HepG2 (cell line): Measurements from ENCODE around the gene PRR12. TPM values are rescaled to one million over a fixed set of nuclear protein-coding genes. Genes with fewer than 3 reads are reported as not detected.
A peak's percentile ranks its signal among the peaks of the same experiment; 100 is the strongest.

Source experiments
- ARNT ChIP-seq: fragments of 450-650 bp; IDR thresholded peaks from 2 replicates; pipeline ENCODE4 v1.6.1; 2017
- BHLHE40 ChIP-seq: IDR thresholded peaks from 2 replicates; pipeline ENCODE4 v1.6.1; 2011; ENCODE audit warnings: low read length, improper control_type of control experiment
- CREB1 ChIP-seq, 2 experiments: fragments of 450-650 bp in 1 of 2; IDR thresholded peaks; 2 replicates each; pipeline ENCODE4 v1.6.1; 2016 to 2017; ENCODE audit warnings: control low read depth in 1 of 2, mild to moderate bottlenecking in 1 of 2, missing compliant biosample characterization in 1 of 2, missing genetic modification characterization in 1 of 2
- EHMT2 ChIP-seq: fragments of 200-600 bp; sonication (generic); IDR thresholded peaks from 2 replicates; pipeline ENCODE4 v1.7.0; 2017; ENCODE audit warnings: antibody characterized with exemption, low read depth, low read length, borderline replicate concordance
- EP300 ChIP-seq, 3 experiments: sonication (generic) in 1 of 3; formaldehyde crosslinking in 1 of 3; IDR thresholded peaks; 2 replicates each; pipeline versions ENCODE4 v1.5.1 to v1.6.1; 2011 to 2020; ENCODE audit warnings: low read depth in 2 of 3, low read length in 2 of 3, borderline replicate concordance in 1 of 3, improper control_type of control experiment in 1 of 3, mild to moderate bottlenecking in 1 of 3, missing genetic modification reagents in 1 of 3, moderate library complexity in 1 of 3
- HNRNPK ChIP-seq: fragments of 200-400 bp; formaldehyde crosslinking; IDR thresholded peaks from 2 replicates; pipeline ENCODE4 v1.6.1; 2018; ENCODE audit warnings: low read length, low read depth, moderate library complexity, mild to moderate bottlenecking; ENCODE audit not compliant: poor library complexity, severe bottlenecking
- MIER3 ChIP-seq: IDR thresholded peaks from 2 replicates; pipeline ENCODE4 v1.6.1; 2016; ENCODE audit warnings: missing compliant biosample characterization, borderline replicate concordance
- MLLT10 ChIP-seq: sonication (generic); formaldehyde crosslinking; IDR thresholded peaks from 2 replicates; pipeline ENCODE4 v1.4.0; 2020; ENCODE audit warnings: missing genetic modification reagents
- NFATC3 ChIP-seq: sonication (generic); formaldehyde crosslinking; IDR thresholded peaks from 2 replicates; pipeline ENCODE4 v1.5.1; 2020; ENCODE audit warnings: mild to moderate bottlenecking, missing genetic modification reagents
- REL ChIP-seq: sonication (generic); formaldehyde crosslinking; conservative IDR thresholded peaks from 2 replicates; pipeline ENCODE4 v1.8.0; 2022; ENCODE audit warnings: mild to moderate bottlenecking, missing genetic modification reagents, moderate library complexity
- SMARCE1 ChIP-seq: fragments of 450-650 bp; IDR thresholded peaks from 2 replicates; pipeline ENCODE4 v1.6.1; 2017; ENCODE audit warnings: borderline replicate concordance
- TEAD3 ChIP-seq: optimal IDR thresholded peaks from 2 replicates; pipeline ENCODE3; 2016; ENCODE audit warnings: borderline replicate concordance
- U2AF2 ChIP-seq: fragments of 200-400 bp; formaldehyde crosslinking; IDR thresholded peaks from 2 replicates; pipeline ENCODE4 v1.6.1; 2017; ENCODE audit warnings: low read depth, mild to moderate bottlenecking, low read length
- YY1 ChIP-seq: IDR thresholded peaks from 2 replicates; pipeline ENCODE4 v1.6.1; 2011; ENCODE audit warnings: low read length, low read depth, moderate library complexity, mild to moderate bottlenecking; ENCODE audit not compliant: insufficient read depth, insufficient replicate concordance
- ZC3H4 ChIP-seq: sonication (generic); formaldehyde crosslinking; IDR thresholded peaks from 2 replicates; pipeline ENCODE4 v1.4.0; 2020; ENCODE audit warnings: missing genetic modification reagents, borderline replicate concordance
- ZNF12 ChIP-seq: sonication (generic); formaldehyde crosslinking; IDR thresholded peaks from 2 replicates; pipeline ENCODE4 v1.5.0; 2020; ENCODE audit warnings: missing genetic modification reagents
- ZNF329 ChIP-seq: sonication (generic); formaldehyde crosslinking; IDR thresholded peaks from 2 replicates; pipeline ENCODE4 v1.9.0; 2021; ENCODE audit warnings: low read depth, mild to moderate bottlenecking, missing genetic modification reagents
- ZNF354B ChIP-seq: sonication (generic); formaldehyde crosslinking; IDR thresholded peaks from 2 replicates; pipeline ENCODE4 v1.8.0; 2022; ENCODE audit warnings: mild to moderate bottlenecking, missing genetic modification reagents
- ZNF362 ChIP-seq: sonication (generic); formaldehyde crosslinking; IDR thresholded peaks from 2 replicates; pipeline ENCODE4 v1.4.0; 2020; ENCODE audit warnings: missing genetic modification reagents, mild to moderate bottlenecking, borderline replicate concordance
- ZNF430 ChIP-seq: sonication (generic); formaldehyde crosslinking; IDR thresholded peaks from 2 replicates; pipeline ENCODE4 v1.9.0; 2021; ENCODE audit warnings: mild to moderate bottlenecking, missing genetic modification reagents
- ZNF766 ChIP-seq: sonication (generic); formaldehyde crosslinking; IDR thresholded peaks from 2 replicates; pipeline ENCODE4 v1.5.0; 2020; ENCODE audit warnings: missing genetic modification reagents, borderline replicate concordance
- ZNF768 ChIP-seq: sonication (generic); formaldehyde crosslinking; IDR thresholded peaks from 2 replicates; pipeline ENCODE4 v1.4.0; 2020; ENCODE audit warnings: missing genetic modification reagents
- ZSCAN9 ChIP-seq: IDR thresholded peaks from 2 replicates; pipeline ENCODE4 v1.6.1; 2016; ENCODE audit warnings: borderline replicate concordance
- polyA plus RNA-seq, 8 experiments: library from polyadenylated mRNA; depleted of rRNA in 3 of 8; stranded (reverse) in 7 of 8; unstranded in 1 of 8; fragments of >200 nt; fragmentation: Illumina TruSeq in 4 of 8; extraction: Trizol in 4 of 8; gene quantifications; 2 replicates each; pipeline versions ENCODE4 v1.2.1 to v1.2.3, GENCODE V29; 2011 to 2016; ENCODE audit warnings: low read depth in 4 of 8, missing spikeins in 1 of 8, mixed read lengths in 1 of 8; ENCODE audit not compliant: insufficient read depth in 1 of 8
- total RNA-seq, 5 experiments: library from RNA; depleted of rRNA; stranded (reverse); fragments of >200 nt; fragmentation: Illumina TruSeq; extraction: Trizol; gene quantifications; 2 replicates each; pipeline ENCODE4 v1.2.3, GENCODE V29; 2016; ENCODE audit warnings: low read depth in 1 of 5
- TF ChIP-seq, protein P1 (sequence below): sonication (generic); formaldehyde crosslinking; IDR thresholded peaks from 2 replicates; pipeline ENCODE4 v1.8.0; 2022; ENCODE audit warnings: low read depth, missing genetic modification reagents
- TF ChIP-seq, protein P2 (sequence below): sonication (generic); formaldehyde crosslinking; IDR thresholded peaks from 2 replicates; pipeline ENCODE4 v1.5.0; 2020; ENCODE audit warnings: mild to moderate bottlenecking, missing genetic modification reagents

The PRR12 gene
- total and polyA plus RNA-seq, 2 of the 13 experiments (the other 11 are each of a cell fraction or from before 2014, with no cell fraction given): 0.62 to 1.5 TPM

GRCh38 chr19:49590971-49591730 lies at the start of gene PRR12 (continued):
- TF ChIP-seq U2AF2 (no peak), NFATC3 (no peak), MLLT10 (CRISPR knock-in tag) (no peak), EP300 (IDR thresholded peaks at IDR 0.05; ENCODE audit: low read depth in 2 of 2, low read length in 2 of 2) (no peak), EP300 (CRISPR knock-in tag; IDR thresholded peaks at IDR 0.05; ENCODE audit: borderline replicate concordance) (no peak), ZNF329 (CRISPR knock-in tag) (no peak), ZNF12 (CRISPR knock-in tag) (no peak), ZNF354B (CRISPR knock-in tag) (no peak), ZC3H4 (peak; percentile 5; the same call in 1 of the 2 replicates), ZNF768 (CRISPR knock-in tag) (no peak), REL (CRISPR knock-in tag) (no peak), CREB1 (IDR thresholded peaks at IDR 0.05) (no peak), CREB1 (CRISPR knock-in tag; IDR thresholded peaks at IDR 0.05) (no peak), BHLHE40 (no peak), ZSCAN9 (CRISPR knock-in tag) (no peak), SMARCE1 (no peak), MIER3 (CRISPR knock-in tag) (no peak), EHMT2 (no peak), TEAD3 (CRISPR knock-in tag) (no peak), YY1 (peak; percentile 87), ARNT (no peak), ZNF362 (CRISPR knock-in tag) (peak; percentile 92), HNRNPK (peak; percentile 60), ZNF430 (CRISPR knock-in tag) (no peak), ZNF766 (CRISPR knock-in tag) (no peak)
- TF ChIP-seq, protein P1, sequence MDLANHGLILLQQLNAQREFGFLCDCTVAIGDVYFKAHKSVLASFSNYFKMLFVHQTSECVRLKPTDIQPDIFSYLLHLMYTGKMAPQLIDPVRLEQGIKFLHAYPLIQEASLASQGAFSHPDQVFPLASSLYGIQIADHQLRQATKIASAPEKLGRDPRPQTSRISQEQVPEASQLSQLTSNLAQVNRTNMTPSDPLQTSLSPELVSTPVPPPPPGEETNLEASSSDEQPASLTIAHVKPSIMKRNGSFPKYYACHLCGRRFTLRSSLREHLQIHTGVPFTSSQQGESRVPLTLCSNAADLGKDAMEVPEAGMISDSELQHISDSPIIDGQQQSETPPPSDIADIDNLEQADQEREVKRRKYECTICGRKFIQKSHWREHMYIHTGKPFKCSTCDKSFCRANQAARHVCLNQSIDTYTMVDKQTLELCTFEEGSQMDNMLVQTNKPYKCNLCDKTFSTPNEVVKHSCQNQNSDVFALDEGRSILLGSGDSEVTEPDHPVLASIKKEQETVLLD (CRISPR knock-in tag): peak; percentile 66
- TF ChIP-seq, protein P2, sequence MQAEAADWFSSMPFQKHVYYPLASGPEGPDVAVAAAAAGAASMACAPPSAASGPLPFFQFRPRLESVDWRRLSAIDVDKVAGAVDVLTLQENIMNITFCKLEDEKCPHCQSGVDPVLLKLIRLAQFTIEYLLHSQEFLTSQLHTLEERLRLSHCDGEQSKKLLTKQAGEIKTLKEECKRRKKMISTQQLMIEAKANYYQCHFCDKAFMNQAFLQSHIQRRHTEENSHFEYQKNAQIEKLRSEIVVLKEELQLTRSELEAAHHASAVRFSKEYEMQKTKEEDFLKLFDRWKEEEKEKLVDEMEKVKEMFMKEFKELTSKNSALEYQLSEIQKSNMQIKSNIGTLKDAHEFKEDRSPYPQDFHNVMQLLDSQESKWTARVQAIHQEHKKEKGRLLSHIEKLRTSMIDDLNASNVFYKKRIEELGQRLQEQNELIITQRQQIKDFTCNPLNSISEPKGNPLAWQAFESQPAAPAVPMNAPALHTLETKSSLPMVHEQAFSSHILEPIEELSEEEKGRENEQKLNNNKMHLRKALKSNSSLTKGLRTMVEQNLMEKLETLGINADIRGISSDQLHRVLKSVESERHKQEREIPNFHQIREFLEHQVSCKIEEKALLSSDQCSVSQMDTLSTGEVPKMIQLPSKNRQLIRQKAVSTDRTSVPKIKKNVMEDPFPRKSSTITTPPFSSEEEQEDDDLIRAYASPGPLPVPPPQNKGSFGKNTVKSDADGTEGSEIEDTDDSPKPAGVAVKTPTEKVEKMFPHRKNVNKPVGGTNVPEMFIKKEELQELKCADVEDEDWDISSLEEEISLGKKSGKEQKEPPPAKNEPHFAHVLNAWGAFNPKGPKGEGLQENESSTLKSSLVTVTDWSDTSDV: no peak
